ENCODE data around the gene PPP1CB. TPM values are rescaled to one million over a fixed set of nuclear protein-coding genes. Genes with fewer than 3 reads are reported as not detected.

The PPP1CB gene
- total and polyA plus RNA-seq, 10 of the 15 experiments (the other 5 are each of a cell fraction or from before 2014, with no cell fraction given), result 37.5 to 176 (median 84.9) TPM

DNA sequence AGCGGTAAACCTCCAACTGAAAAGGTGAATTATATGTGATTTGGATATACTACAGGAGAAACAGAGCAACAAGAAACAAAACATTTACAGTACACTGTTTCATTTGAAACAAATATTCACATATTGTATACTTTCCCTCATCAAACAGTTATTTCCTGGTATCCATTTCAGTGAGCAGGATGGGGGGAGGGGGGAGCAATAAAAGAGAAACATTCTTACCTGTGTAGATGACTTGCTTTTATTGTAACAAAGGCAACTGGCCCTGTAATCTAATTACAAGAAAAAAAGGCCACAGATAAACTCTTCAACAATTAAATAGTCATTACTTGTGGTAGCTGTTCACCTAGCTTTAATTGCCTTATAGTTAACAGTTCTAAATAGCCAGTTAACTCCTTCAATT is 3.9 kb upstream of the PPP1CB start:
- Histone ChIP-seq H3K9ac (ENCODE audit: control insufficient read depth, insufficient read depth, low read length) (no peak overlapping the region), H3K9me3 (replicated peaks; ENCODE audit: control insufficient read depth, insufficient read depth, low read length) (no peaks in the 10 kb centered on the region), H3K27ac (ENCODE audit: control insufficient read depth, insufficient read depth) (no peak overlapping the region), H3K4me3 (no peak overlapping the region), H4K20me1 (ENCODE audit: control insufficient read depth, insufficient read depth) (no peaks in the 10 kb centered on the region), H3K4me2 (ENCODE audit: control insufficient read depth, insufficient read depth) (no peak overlapping the region), H3K27me3 (replicated peaks in 1 of 2; ENCODE audit: control insufficient read depth in 2 of 2, insufficient read depth in 2 of 2, low read length in 1 of 2) (no peaks in the 10 kb centered on the region), H2AFZ (ENCODE audit: control insufficient read depth, low read depth, low read length) (no peak overlapping the region), H3K79me2 (ENCODE audit: control insufficient read depth, insufficient read depth, low read length) (peaks cover 25% of the 10 kb centered on the region), H3K4me1 (ENCODE audit: control insufficient read depth, insufficient read depth, low read length) (peaks cover 6% of the 10 kb centered on the region; the same call in 1 of the 2 replicates), H3K36me3 (ENCODE audit: control insufficient read depth in 2 of 2, insufficient read depth in 2 of 2, low read length in 1 of 2) (no peaks in the 10 kb centered on the region)
- intact Hi-C loops (cut with micrococcal nuclease; ENCODE audit: unreplicated experiment) (no loop called here), in situ Hi-C loops (cut with MboI) (no loop called here)
- no peak for DNase-seq (ENCODE audit: low read depth, low spot score)
- ChIA-PET RAD21 (ENCODE audit: unreplicated experiment) (no interaction called here), CTCF (interaction anchor here (0.7 to 12.2 kb wide), 3 partner anchors 42 to 153 kb away, joined by 3 to 155 read pairs (median 4); no protein-coding TSS in a partner anchor), SMC1A (ENCODE audit: uncharacterized antibody, unreplicated experiment) (interaction anchor here (1.0 to 1.9 kb wide), 5 partner anchors 13 to 152 kb away, joined by 3 to 5 read pairs (median 3); no protein-coding TSS in a partner anchor), POLR2A (interaction anchor here (1.2 kb wide), 1 partner anchor 153 kb away, joined by 4 read pairs; no protein-coding TSS in a partner anchor)
- ATAC-seq, result no peak
- TF ChIP-seq KLF5 (IDR thresholded peaks at IDR 0.05; ENCODE audit: partially characterized antibody), result no peak
- no peak for TF ChIP-seq ZBTB4 (CRISPR knock-in tag; IDR thresholded peaks at IDR 0.05)
- no peak for TF ChIP-seq GATAD2B (conservative IDR thresholded peaks at IDR 0.05; ENCODE audit: low read depth)
- TF ChIP-seq RUNX3 (IDR thresholded peaks at IDR 0.05; ENCODE audit: low read length), result no peak
- no peak for TF ChIP-seq CBX5 (IDR thresholded peaks at IDR 0.05; ENCODE audit: low read depth)
- TF ChIP-seq, protein P1, sequence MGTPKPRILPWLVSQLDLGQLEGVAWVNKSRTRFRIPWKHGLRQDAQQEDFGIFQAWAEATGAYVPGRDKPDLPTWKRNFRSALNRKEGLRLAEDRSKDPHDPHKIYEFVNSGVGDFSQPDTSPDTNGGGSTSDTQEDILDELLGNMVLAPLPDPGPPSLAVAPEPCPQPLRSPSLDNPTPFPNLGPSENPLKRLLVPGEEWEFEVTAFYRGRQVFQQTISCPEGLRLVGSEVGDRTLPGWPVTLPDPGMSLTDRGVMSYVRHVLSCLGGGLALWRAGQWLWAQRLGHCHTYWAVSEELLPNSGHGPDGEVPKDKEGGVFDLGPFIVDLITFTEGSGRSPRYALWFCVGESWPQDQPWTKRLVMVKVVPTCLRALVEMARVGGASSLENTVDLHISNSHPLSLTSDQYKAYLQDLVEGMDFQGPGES (IDR thresholded peaks at IDR 0.05), result no peak
- no peak for TF ChIP-seq RCOR1 (conservative IDR thresholded peaks at IDR 0.05; ENCODE audit: low read depth, low read length)
- TF ChIP-seq, protein P2, sequence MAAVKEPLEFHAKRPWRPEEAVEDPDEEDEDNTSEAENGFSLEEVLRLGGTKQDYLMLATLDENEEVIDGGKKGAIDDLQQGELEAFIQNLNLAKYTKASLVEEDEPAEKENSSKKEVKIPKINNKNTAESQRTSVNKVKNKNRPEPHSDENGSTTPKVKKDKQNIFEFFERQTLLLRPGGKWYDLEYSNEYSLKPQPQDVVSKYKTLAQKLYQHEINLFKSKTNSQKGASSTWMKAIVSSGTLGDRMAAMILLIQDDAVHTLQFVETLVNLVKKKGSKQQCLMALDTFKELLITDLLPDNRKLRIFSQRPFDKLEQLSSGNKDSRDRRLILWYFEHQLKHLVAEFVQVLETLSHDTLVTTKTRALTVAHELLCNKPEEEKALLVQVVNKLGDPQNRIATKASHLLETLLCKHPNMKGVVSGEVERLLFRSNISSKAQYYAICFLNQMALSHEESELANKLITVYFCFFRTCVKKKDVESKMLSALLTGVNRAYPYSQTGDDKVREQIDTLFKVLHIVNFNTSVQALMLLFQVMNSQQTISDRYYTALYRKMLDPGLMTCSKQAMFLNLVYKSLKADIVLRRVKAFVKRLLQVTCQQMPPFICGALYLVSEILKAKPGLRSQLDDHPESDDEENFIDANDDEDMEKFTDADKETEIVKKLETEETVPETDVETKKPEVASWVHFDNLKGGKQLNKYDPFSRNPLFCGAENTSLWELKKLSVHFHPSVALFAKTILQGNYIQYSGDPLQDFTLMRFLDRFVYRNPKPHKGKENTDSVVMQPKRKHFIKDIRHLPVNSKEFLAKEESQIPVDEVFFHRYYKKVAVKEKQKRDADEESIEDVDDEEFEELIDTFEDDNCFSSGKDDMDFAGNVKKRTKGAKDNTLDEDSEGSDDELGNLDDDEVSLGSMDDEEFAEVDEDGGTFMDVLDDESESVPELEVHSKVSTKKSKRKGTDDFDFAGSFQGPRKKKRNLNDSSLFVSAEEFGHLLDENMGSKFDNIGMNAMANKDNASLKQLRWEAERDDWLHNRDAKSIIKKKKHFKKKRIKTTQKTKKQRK (IDR thresholded peaks at IDR 0.05; ENCODE audit: low read depth, low read length), result no peak
- TF ChIP-seq TAF1 (IDR thresholded peaks at IDR 0.05; ENCODE audit: borderline replicate concordance, low read depth, low read length), result no peak
- TF ChIP-seq STAT1 (conservative IDR thresholded peaks at IDR 0.05), result no peak
- TF ChIP-seq BMI1 (IDR thresholded peaks at IDR 0.05; ENCODE audit: borderline replicate concordance), result no peak
- TF ChIP-seq IKZF2 (IDR thresholded peaks at IDR 0.05), result no peak
- no peak for TF ChIP-seq ZNF207 (IDR thresholded peaks at IDR 0.05; ENCODE audit: borderline replicate concordance)
- no peak for TF ChIP-seq ZNF274 (IDR thresholded peaks at IDR 0.05; ENCODE audit: insufficient read depth, insufficient read length)
- TF ChIP-seq IKZF1 (conservative IDR thresholded peaks at IDR 0.05), result no peak
- 100% methylated on average over 1 of the region's 1 CpG for WGBS (ENCODE audit: insufficient coverage, insufficient replicate concordance, low lambda C conversion rate, missing lambda C conversion rate)
- no TSS peak for BruUV-seq (replicated peaks)
- FAIRE-seq, result no peak

Measured in GM12878 (cell line).